H9 (cell line): ENCODE measurements around the gene IFNA2. TPM values are rescaled to one million over a fixed set of nuclear protein-coding genes. Genes with fewer than 3 reads are reported as not detected.

ENCODE experiments used
- DNase-seq: peaks from one replicate; pipeline ENCODE4 v3.0.0-alpha.2; 2017
- H2AFZ ChIP-seq: one replicate; pipeline ENCODE4 v1.6.1; 2013; ENCODE audit warnings: mild to moderate bottlenecking, low read length, control low read depth, moderate library complexity
- H2AK5ac ChIP-seq: 2 replicates; pipeline ENCODE4 v1.6.1; 2013; ENCODE audit warnings: low read length, control low read depth, mixed read lengths; ENCODE audit not compliant: insufficient read length
- H2BK120ac ChIP-seq: one replicate; pipeline ENCODE4 v1.6.1; 2013; ENCODE audit warnings: low read depth, mild to moderate bottlenecking, low read length, control low read depth, inconsistent platforms; ENCODE audit not compliant: poor library complexity, severe bottlenecking
- H2BK12ac ChIP-seq: 2 replicates; pipeline ENCODE4 v1.6.1; 2013; ENCODE audit warnings: low read length, control low read depth, mixed read lengths, low read depth; ENCODE audit not compliant: insufficient read length
- H2BK15ac ChIP-seq: 2 replicates; pipeline ENCODE4 v1.6.1; 2013; ENCODE audit warnings: low read depth, low read length, control low read depth
- H2BK20ac ChIP-seq: one replicate; pipeline ENCODE4 v1.6.1; 2013; ENCODE audit warnings: low read depth, mild to moderate bottlenecking, low read length, control low read depth, inconsistent platforms; ENCODE audit not compliant: poor library complexity, severe bottlenecking
- H2BK5ac ChIP-seq: 2 replicates; pipeline ENCODE4 v1.6.1; 2013; ENCODE audit warnings: low read length, control low read depth, mixed read lengths; ENCODE audit not compliant: insufficient read length
- H3K14ac ChIP-seq: 2 replicates; pipeline ENCODE4 v1.6.1; 2013; ENCODE audit warnings: low read length, control low read depth; ENCODE audit not compliant: insufficient read depth
- H3K18ac ChIP-seq: 2 replicates; pipeline ENCODE4 v1.6.1; 2013; ENCODE audit warnings: low read depth, mild to moderate bottlenecking, mixed read lengths, low read length, control low read depth; ENCODE audit not compliant: insufficient read length
- H3K23ac ChIP-seq: 2 replicates; pipeline ENCODE4 v1.6.1; 2013; ENCODE audit warnings: low read length, control low read depth, mixed read lengths, low read depth; ENCODE audit not compliant: insufficient read length
- H3K23me2 ChIP-seq: 2 replicates; pipeline ENCODE4 v1.6.1; 2013; ENCODE audit warnings: low read depth, mild to moderate bottlenecking, mixed read lengths, low read length, control low read depth; ENCODE audit not compliant: insufficient read length, poor library complexity, severe bottlenecking
- H3K27ac ChIP-seq: 2 replicates; pipeline ENCODE4 v1.5.1; 2013; ENCODE audit warnings: low read length, control low read depth, mixed read lengths, low read depth; ENCODE audit not compliant: insufficient read length
- H3K27me3 ChIP-seq: 2 replicates; pipeline ENCODE4 v1.6.1; 2013; ENCODE audit warnings: low read length, control low read depth, inconsistent platforms; ENCODE audit not compliant: insufficient read depth
- H3K4ac ChIP-seq: 2 replicates; pipeline ENCODE4 v1.6.1; 2013; ENCODE audit warnings: low read depth, mild to moderate bottlenecking, control low read depth, inconsistent platforms, low read length, moderate library complexity
- H3K4me1 ChIP-seq: 2 replicates; pipeline ENCODE4 v1.6.1; 2013; ENCODE audit warnings: low read length, control low read depth, inconsistent platforms; ENCODE audit not compliant: insufficient read depth
- H3K4me2 ChIP-seq: 2 replicates; pipeline ENCODE4 v1.6.1; 2013; ENCODE audit warnings: low read length, control low read depth, mixed read lengths; ENCODE audit not compliant: insufficient read length, insufficient read depth
- H3K56ac ChIP-seq: 2 replicates; pipeline ENCODE4 v1.6.1; 2013; ENCODE audit warnings: low read depth, mild to moderate bottlenecking, mixed read lengths, low read length, control low read depth; ENCODE audit not compliant: insufficient read length
- H3K79me1 ChIP-seq: 2 replicates; pipeline ENCODE4 v1.6.1; 2013; ENCODE audit warnings: low read depth, mild to moderate bottlenecking, moderate library complexity, low read length, control low read depth, inconsistent platforms; ENCODE audit not compliant: insufficient read depth, poor library complexity, severe bottlenecking
- H3K79me2 ChIP-seq: 2 replicates; pipeline ENCODE4 v1.6.1; 2013; ENCODE audit warnings: low read length, control low read depth, inconsistent platforms; ENCODE audit not compliant: insufficient read depth
- H3K9ac ChIP-seq: 2 replicates; pipeline ENCODE4 v1.6.1; 2013; ENCODE audit warnings: low read length, control low read depth, mixed read lengths; ENCODE audit not compliant: insufficient read length; ENCODE audit errors: extremely low read depth
- H3K9me3 ChIP-seq: one replicate; pipeline ENCODE4 v1.6.1; 2013; ENCODE audit warnings: low read depth, low read length, inconsistent platforms; ENCODE audit not compliant: control insufficient read depth
- H3T11ph ChIP-seq: one replicate; pipeline ENCODE4 v1.6.1; 2013; ENCODE audit warnings: mild to moderate bottlenecking, low read length, control low read depth, inconsistent platforms
- H4K20me1 ChIP-seq: one replicate; pipeline ENCODE4 v1.6.1; 2013; ENCODE audit not compliant: control insufficient read depth, insufficient read length, insufficient read depth
- H4K5ac ChIP-seq: 2 replicates; pipeline ENCODE4 v1.6.1; 2013; ENCODE audit warnings: low read depth, mild to moderate bottlenecking, mixed read lengths, low read length, control low read depth; ENCODE audit not compliant: insufficient read length
- H4K8ac ChIP-seq: replicated peaks from 2 replicates; pipeline ENCODE4 v1.6.1; 2013; ENCODE audit warnings: low read length, control low read depth, mixed read lengths, low read depth; ENCODE audit not compliant: insufficient read length
- H4K91ac ChIP-seq: 2 replicates; pipeline ENCODE4 v1.6.1; 2013; ENCODE audit warnings: low read depth, mild to moderate bottlenecking, moderate library complexity, mixed read lengths, low read length, control low read depth; ENCODE audit not compliant: insufficient read length
- H3K27ac Mint-ChIP-seq, 3 experiments: 2 replicates in 2 of 3; 3 replicates in 1 of 3; pipeline ENCODE4 v1.8.0; 2020 to 2021; ENCODE audit warnings: mixed read lengths in 3 of 3, mild to moderate bottlenecking in 1 of 3, moderate library complexity in 1 of 3
- H3K27me3 Mint-ChIP-seq: 2 replicates; pipeline ENCODE4 v1.8.0; 2021; ENCODE audit warnings: low read depth, mild to moderate bottlenecking, moderate library complexity, mixed read lengths
- H3K36me3 Mint-ChIP-seq, 3 experiments: 2 replicates in 2 of 3; 3 replicates in 1 of 3; pipeline ENCODE4 v1.8.0; 2020 to 2021; ENCODE audit warnings: low read depth in 3 of 3, mixed read lengths in 3 of 3; ENCODE audit not compliant: insufficient read depth in 1 of 3
- H3K4me1 Mint-ChIP-seq, 2 experiments: 2 replicates each; pipeline ENCODE4 v1.8.0; 2020; ENCODE audit warnings: mixed read lengths in 2 of 2
- H3K4me3 Mint-ChIP-seq, 2 experiments: 2 replicates in 1 of 2; 3 replicates in 1 of 2; pipeline ENCODE4 v1.8.0; 2020 to 2021; ENCODE audit warnings: mild to moderate bottlenecking in 2 of 2, mixed read lengths in 2 of 2, moderate library complexity in 1 of 2
- H3K9me3 Mint-ChIP-seq, 2 experiments: 2 replicates in 1 of 2; 3 replicates in 1 of 2; pipeline ENCODE4 v1.8.0; 2020; ENCODE audit warnings: mild to moderate bottlenecking in 2 of 2, mixed read lengths in 2 of 2, moderate library complexity in 1 of 2
- CTCF ChIP-seq: fragments of 200-600 bp; sonication (generic); conservative IDR thresholded peaks from 3 replicates; pipeline ENCODE4 v1.8.0; 2021; ENCODE audit warnings: antibody characterized with exemption, mild to moderate bottlenecking
- WGBS: extraction: QIAGEN DNeasy Blood & Tissue Kit; methylation state at CpG from one replicate; pipeline ENCODE4 v1.1.7; 2013; ENCODE audit warnings: missing lambda C conversion rate, low lambda C conversion rate, mixed read lengths; ENCODE audit not compliant: insufficient read length; ENCODE audit errors: extremely low coverage; 5-methylcytosine and 5-hydroxymethylcytosine counted together
- total RNA-seq: library from RNA; stranded (reverse); gene quantifications from 2 replicates; pipeline ENCODE4 v1.2.1, GENCODE V29; 2021

Gene IFNA2
- total RNA-seq, 1 experiment from 2014 or later: not detected

GRCh38 chr9:21414220-21414940, 29.2 kb upstream of the IFNA2 start:
- Histone ChIP-seq H3K23me2 (no peaks in the 10 kb centered on the region), H2AK5ac (no peak overlapping the region), H4K20me1 (no peaks in the 10 kb centered on the region), H2BK20ac (no peak overlapping the region), H3K4me1 (no peaks in the 10 kb centered on the region), H4K8ac (no peak overlapping the region), H3K79me2 (no peaks in the 10 kb centered on the region), H2AFZ (no peak overlapping the region), H3K18ac (no peak overlapping the region), H2BK5ac (no peak overlapping the region), H2BK12ac (no peak overlapping the region), H4K5ac (no peak overlapping the region), H3K14ac (no peak overlapping the region), H2BK15ac (no peak overlapping the region), H3K56ac (no peak overlapping the region), H2BK120ac (no peak overlapping the region), H3K9ac (no peak overlapping the region), H3K27me3 (no peaks in the 10 kb centered on the region), H3K4me2 (no peak overlapping the region), H3K4ac (no peak overlapping the region), H3K27ac (no peak overlapping the region), H4K91ac (no peak overlapping the region), H3T11ph (no peak overlapping the region), H3K9me3 (no peaks in the 10 kb centered on the region), H3K23ac (no peak overlapping the region), H3K79me1 (no peaks in the 10 kb centered on the region)
- DNase-seq: no peak
- Mint-ChIP-seq H3K4me3 (no peak overlapping the region), H3K4me1 (no peaks in the 10 kb centered on the region), H3K36me3 (no peaks in the 10 kb centered on the region), H3K27ac (no peak overlapping the region), H3K27me3 (peaks cover 2% of the 10 kb centered on the region; the same call in 1 of the 2 replicates), H3K9me3 (no peaks in the 10 kb centered on the region)
- WGBS: no CpG with 5 or more reads among the region's 2 CpGs
- no peak for TF ChIP-seq CTCF
